HG03108 (cell line): ENCODE data around the gene PPP1R9A.

Experiments
- ATAC-seq: cut with Tn5 transposase; IDR thresholded peaks from one replicate; pipeline ENCODE4 v1.9.1; 2021; ENCODE audit warnings: moderate library complexity; ENCODE audit not compliant: unreplicated experiment

The PPP1R9A gene

DNA sequence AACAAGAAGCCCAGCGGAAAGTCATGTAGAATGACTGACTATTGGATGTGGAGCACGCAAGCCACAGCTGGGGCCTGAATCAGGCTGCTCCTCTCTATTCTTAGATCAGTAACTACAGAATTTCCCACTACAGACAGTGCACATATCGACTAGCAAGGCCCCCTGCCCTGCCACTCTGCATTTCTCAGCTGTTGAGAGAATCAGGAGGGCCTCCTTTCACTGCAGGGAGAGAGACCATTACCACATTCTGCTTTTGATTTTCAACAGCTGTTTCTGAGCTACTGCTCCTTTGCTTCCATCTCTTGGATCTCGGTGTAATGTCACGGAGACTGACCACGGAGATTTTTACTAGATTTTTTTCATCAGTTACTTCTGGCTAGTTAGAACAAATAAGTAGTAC is 343.2 kb downstream of the PPP1R9A start:
- no peak for ATAC-seq

DNA sequence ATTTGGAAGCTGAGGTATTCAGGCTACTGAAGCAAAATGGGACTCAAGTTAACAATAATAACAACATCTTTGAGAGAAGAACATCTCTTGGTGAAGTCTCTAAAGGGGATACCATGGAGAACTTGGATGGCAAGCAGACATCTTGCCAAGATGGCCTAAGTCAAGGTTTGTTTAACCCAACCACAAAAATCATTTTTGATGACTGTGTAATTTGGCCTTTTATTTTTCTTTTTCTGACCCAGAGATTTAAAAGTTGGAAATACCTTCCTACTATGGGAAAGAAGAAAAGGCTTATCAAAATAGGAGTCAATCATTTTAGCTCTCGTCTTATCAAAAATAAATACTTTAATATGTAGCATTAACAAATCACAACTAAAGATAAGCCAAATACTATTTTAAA is 344.6 kb downstream of the PPP1R9A start:
- no peak for ATAC-seq

DNA sequence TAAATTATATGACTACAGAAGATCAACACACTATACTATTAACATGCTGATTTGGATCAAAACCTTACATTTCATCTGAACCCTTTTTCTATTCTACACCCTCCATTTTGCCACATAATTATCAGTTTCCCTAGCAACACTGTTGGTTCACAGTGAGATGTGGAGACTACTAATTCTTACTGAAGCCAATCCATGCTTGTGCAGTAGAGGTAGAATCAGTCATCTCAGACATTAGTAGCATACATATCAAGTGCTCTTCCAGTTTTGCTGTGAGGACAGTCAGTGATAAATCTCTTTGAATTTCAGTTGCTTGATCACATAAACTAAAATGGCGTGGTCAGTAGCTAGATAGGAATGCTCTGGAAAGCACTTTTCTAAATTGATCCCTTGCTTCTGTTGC is 346.6 kb downstream of the PPP1R9A start:
- ATAC-seq: no peak

DNA sequence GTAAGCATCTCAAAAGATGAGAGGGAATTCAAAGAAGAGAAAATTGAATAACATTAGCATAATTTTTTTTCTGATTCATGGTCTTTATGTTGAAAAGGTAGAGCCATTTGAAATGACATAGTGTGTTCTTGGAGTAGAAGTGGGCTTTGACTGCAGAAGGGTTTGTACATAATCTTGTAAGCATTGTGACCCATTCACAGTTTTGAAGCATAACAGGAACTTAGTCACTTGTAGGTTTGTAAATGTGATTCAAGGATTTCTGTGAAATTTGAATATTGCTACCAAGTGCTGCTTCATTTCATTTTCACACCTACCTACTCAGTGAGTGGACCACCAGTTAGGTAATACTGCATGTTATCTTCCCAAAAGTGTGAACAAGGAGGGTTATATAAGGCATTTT is 348.3 kb downstream of the PPP1R9A start:
- ATAC-seq: no peak

DNA sequence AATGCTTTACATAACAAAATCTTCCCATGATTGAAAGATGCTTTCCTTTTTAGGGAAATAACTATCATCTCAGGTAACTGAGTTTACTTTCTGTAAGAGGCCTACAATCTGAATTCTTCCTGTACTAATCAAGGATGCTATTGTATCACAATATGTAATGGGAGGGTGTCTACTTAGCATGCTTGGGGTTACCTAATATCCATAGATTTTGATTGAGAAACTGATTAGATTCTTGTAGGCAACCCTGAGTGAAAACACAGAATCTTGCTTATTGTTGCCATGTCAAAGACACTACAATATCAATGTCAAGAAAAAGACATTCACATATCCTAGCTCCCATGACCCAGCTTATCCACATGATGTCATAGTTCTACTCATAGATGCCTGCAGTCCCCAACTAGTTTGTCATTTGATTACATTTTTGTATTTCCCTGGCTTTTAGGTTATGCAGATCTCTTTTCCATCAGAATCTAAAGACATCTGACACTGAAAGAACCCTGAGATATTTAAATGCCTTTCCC is 354.6 kb downstream of the PPP1R9A start:
- ATAC-seq: no peak

DNA sequence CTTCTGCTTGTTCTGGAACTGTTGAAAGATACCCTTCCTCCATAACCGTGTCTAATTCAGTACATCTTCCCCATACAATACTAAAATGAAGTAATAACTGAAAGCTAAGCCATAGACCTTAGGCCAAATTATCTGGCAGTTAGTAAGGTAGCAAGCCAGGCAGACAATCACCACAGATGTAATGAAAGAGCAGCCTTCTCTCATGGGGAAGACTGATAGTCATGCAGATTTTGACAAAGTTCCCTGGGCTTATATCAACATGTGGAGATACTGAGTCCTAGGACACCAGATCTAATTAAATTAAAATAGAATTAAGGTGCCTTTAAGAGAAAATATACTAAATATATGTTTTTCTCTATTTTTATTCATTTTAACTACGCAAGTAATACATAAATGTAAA is 355.5 kb downstream of the PPP1R9A start:
- ATAC-seq: no peak

DNA sequence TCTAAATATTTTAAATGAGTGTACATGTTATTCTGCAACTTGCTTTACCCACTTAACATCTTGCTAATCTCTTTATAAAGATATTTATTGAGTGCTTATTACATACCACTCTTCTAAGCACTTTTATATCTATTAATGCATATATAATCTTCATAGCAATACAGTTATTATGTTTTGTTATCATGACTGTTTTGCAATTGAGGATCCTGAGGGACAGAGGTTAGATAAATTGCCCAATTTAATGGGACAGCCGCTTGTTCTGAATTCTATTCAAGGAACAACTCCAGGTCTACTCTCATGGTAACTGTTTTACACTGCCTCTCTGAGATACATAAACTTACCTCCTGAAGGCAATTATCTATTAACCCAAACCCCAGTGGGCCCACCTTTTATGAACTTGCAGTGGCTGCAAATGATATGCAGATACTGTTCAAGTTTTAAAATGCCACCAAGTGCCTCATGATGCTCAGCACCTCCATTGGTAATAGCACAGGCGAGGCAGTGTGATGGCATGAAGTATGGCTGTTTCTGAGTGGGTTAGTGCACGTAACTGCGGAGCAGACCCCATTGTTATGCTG is 356.5 kb downstream of the PPP1R9A start:
- ATAC-seq: no peak

DNA sequence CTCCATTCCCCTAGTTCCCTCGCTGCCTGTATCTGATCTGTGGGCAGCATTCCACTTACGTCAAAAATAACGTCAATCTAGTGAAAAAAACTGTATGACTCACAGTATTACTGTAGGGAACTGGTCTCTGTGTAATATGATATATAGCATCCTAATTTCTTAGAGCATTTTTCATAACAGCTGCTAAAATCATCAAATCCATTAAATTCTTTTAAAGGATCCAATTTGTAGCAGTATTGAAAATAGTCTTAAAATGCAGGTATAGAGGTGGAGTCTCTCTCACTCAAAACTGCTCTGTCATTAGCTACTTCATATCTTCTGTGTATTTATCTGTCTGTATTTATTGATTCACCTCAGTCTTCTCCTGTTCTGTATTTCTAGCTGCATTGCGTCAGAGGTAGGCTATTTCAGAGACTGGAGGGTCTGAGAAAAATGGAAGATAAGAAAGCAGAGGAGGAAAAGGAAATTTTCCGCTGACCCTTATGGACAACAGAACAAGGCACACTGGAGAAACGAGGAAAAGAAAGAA is 357.0 kb downstream of the PPP1R9A start:
- ATAC-seq: no peak

DNA sequence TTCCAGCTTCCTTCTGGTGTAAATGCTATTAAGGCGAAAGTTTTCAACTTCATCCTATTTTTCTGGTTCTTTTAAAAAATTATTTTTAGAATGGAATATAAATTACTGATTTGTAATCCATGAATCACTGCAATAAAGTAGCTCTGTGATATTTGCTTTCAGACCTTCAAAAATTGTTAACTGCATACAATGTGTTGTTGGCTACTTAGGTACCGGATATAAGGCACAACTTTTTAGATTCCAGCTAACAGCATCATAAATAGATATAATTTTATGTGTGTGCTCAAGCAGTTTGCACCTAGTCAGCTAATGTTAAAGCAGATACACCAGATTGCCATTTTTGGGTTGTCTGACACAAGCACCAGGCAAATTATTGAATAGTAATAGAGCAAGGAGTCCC is 358.2 kb downstream of the PPP1R9A start:
- ATAC-seq: no peak

DNA sequence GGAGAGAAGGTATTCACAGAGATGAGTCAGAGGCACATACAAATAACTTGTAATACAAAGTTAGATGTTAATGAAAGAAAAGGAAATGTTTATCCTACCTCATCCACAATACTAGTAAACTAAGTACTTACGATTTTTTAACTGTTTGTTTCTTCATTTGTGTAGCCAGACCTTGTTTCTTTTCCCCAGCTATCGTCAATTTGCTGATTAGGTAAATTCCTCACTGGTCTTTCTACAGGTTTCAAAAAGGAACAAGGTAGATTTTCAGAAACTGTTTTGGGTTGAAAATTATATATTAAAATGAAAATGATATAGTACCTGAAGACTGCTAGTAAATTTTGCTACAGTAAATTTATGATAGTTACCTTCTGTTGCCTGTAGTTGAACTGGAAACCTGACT is 360.4 kb downstream of the PPP1R9A start:
- no peak for ATAC-seq

DNA sequence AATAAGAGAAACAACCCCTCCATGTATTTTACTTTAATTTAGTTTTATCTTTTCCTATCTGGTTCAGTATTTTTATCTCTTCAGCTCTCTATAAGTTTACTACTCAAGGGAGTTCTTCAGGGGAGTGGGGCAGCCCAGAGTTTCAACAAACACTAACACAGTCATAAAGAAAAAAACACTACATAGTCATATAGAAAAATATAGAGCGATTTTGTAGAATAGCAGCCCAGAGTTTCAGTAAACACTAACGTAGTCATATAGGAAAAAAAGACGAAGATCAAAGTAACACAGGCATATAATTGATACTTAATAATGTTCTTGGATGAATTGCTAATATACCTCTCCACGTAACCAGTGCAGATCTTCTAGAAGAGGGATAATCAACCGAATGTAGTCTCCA is 362.2 kb downstream of the PPP1R9A start:
- ATAC-seq: no peak

DNA sequence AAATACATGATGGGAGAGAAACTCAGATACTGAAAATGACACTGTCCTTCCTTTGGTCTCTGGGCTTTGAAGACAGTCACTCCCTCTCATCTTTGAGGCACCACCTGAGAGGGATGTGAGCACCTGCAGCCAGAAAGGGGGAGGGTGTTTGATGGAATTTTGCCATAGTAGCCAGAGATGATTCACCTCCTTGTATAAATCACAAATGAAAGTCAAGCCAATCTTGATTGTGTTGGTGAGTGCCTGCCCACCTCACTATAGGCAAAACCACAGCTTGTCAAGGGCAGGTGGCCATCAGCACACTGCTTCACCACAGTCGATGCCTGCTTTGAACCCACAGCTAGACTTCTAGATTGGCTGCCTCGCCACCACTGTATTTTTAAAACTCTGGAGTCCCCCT is 368.7 kb downstream of the PPP1R9A start:
- ATAC-seq: no peak

DNA sequence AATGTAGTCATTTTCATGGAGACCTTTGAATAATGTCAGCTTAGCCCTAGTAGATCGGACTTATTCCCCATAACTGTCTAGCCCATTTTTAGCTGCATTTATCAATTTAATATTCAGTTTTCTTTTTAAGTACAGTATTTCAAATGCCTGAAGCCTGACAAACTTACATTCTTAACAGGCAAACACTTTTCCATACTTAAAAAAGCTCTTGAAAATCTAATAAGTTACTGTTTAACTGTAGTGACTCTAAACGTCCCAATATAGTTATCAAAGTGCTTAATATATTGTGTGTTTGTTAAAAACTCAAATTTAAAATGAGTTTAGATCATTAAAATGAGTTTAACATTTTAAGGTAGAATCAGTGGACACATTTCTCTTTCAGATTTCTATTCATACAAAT is 372.0 kb downstream of the PPP1R9A start:
- no peak for ATAC-seq

DNA sequence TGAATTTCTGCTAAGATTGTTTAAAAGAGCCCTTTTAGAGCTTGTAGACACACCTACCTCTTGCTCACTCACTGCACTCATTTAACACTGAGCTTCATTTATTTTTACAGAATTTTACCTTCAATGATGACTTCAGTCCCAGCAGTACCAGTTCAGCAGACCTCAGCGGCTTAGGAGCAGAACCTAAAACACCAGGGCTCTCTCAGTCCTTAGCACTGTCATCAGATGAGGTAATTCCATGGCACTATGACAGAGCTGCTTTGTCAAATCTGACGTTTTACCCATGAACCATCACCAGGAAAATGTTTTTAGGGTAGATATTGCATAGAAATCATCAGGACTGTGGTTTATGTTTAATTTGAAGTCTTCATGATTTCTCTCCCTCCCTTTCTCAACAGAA is 378.7 kb downstream of the PPP1R9A start:
- ATAC-seq: no peak

DNA sequence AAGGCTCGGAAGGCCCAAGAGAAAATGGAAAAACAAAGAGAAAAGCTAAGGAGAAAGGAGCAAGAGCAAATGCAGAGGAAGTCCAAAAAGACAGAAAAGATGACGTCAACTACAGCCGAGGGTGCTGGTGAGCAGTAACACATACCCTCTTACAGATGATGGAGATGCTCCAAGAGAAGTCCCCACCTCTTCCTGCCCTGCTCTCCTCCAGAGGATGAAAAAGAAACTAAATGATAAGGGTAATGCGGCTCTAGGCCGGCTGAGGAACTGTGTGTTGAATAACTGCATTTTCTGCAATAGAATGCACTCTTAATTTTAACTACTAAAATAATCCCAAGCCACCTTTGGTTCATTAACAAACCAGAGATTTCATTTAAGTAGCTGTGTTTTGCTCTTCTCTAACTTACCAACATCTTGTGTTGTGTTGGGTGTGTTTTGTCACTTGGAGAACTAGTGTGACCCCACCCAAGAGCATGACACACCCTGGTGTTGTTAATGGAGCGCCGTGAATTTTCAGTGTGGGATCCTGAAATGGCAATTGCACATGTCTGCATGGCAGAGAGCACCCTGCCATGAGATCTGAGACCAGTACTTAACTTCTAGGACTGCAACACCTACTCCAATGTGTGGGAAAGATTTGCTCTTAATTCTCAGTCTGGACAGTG is 382.9 kb downstream of the PPP1R9A start:
- ATAC-seq: no peak

DNA sequence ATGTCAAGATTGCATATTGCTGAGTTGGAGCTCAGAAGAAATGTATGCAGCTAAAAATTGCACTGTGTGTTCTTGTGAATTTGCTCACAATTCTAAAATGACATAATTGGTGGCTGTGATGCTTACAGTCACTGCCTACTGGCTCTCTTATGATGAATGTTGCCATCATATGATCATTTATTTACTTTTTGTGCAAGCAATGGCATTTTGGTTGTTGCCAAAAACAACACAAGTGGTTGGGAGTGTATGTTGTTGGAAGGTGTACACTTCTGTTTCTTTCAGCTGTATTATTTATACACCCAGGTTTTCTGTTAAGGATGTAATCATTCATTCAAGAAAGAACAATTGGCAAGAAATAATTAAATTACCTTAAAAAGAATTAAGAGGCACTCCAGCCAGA is 388.0 kb downstream of the PPP1R9A start:
- ATAC-seq: no peak

DNA sequence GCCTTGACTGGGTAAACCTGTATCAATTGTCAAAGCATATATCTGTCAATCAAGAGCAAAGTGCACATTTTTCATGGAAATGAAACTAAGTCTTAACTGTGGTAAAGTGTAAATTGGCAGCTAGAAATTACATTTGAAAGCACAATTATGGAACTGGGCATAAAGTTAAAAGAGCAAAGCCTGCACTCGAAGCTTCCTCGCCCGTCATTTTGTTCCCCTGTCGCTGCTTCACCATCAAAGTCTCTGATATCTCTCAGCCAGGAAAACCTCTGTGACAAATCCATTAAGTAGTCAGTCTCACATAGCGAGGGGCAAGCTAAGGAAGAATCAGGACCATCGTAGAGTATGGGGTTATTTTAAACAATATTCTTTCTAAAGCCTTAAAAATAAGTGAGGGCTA is 389.1 kb downstream of the PPP1R9A start:
- no peak for ATAC-seq

DNA sequence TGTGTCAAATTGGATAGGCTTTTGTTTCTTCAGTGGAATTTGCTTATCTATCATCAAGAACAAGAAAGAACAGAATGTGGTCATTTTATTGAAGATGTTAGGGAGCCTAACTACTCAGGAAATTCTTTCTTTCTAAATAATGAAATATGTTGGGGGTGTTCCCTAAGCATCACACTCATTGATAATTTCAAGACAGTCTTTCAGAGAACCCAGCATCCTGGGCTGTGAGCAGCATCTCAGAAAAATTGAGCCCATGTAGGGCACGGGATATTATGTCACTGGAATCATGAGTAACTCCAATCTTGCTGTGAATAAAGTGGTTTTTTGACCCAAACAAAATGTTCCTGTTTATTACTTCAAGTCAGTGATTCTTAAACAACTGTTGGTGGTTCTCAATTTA is 389.6 kb downstream of the PPP1R9A start:
- ATAC-seq: no peak

DNA sequence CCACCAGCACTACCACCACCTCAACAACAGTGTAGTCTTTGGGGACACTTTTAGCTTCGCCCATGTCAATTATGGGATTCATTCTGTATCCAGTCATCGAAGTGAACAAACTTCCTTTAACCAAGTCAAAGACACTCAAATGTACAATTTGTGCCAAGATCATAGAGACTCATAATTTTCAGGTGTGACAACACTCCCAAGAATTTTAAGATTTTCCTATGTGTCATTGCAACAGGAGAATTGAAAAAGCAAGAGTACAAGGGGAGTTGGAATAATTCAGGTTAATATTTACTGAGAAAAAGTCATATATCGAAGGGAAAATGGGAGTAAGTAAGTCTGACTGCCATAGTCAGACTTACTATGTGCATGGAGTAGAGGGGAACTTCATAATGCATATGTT is 390.7 kb downstream of the PPP1R9A start:
- ATAC-seq: no peak

DNA sequence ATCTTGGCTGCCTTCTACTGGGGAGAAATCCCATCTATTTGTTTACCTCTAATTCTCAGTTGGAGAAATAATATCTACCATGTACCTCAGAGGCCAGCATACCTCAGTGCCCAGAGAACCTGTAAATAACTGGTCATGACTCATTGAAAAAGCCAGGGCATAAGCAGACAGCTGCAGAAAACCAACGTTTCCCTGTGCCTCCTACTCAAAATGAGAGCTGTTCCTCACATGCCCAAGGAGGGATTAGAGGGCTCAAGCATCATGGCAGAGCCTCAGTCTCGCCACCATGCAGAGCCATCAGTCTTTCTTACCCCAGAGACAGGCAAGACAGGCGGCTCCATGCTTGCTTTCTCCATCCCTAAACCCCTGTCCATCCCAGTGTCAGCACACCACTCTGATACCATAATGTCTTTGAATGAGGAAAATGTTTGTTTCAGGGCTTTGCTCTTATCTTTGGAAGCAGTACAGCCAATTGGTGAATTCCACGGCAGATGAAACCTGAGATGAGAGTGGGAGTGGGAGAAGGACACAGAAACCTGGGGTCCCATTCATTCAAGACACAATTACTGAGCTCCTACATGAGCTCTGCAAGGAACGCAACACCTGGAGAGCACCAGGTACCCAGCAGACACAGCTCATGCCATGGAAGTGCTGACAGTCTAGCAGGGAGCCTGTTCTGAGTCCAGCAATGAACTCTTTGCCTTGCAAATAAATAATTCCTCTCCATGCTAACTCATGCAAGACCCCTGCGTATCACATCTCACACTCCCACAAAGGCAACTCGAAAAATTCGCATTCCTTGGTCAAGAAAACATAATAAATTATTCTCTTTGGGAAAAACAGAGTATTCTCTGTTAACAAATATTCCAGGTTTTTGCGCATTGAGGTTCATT is 395.9 kb downstream of the PPP1R9A start:
- ATAC-seq: no peak

DNA sequence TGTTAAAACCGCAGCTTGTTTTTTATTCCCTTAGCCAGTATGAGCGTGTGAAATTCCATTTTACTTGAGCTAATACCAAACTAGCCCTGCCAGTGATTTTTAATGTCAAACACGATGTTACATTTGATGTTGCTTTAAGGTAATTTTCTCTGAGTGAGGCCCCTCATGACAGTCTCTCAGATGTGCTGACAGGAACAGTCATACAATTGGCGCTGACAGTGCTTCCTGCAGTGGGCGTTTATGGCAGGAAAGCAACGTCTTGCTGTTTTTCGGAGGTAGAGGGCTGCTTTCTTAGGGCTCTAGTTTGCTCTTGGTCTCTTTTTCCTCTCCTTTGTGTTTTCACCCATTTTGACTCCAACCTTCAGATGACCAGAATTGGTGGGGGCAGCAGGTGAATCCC is 397.6 kb downstream of the PPP1R9A start:
- ATAC-seq: no peak

DNA sequence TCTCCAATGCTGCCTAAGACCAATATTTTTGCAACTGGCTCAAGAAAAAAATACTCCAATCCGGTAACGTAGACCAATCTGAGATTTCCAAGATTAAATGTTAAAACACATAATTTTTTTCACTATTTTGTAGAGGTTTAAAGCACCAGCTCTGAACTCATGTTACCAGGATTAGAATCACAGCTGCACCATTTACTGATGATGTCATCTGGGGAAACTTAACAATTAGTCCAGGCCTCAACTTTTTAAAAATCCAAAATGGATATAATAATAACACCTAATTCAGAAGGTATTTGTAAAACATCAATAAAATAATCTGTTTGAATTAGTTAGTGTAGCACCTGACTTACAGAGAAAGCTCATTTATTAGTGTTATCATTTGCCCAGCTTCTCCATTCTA is 402.6 kb downstream of the PPP1R9A start:
- ATAC-seq: no peak
